ENCODE results near the gene UNC13D.
"Not testable (repeated sequence)": the region's sequence is repeated elsewhere in the genome, so short reads cannot be mapped to it uniquely, and the experiment has no call there.

The UNC13D gene

GRCh38 chr17:75799402-75799801 lies 44.8 kb downstream of the UNC13D start:
- DNase-seq (ENCODE audit: low read depth in 2 of 2), result no peak

DNA sequence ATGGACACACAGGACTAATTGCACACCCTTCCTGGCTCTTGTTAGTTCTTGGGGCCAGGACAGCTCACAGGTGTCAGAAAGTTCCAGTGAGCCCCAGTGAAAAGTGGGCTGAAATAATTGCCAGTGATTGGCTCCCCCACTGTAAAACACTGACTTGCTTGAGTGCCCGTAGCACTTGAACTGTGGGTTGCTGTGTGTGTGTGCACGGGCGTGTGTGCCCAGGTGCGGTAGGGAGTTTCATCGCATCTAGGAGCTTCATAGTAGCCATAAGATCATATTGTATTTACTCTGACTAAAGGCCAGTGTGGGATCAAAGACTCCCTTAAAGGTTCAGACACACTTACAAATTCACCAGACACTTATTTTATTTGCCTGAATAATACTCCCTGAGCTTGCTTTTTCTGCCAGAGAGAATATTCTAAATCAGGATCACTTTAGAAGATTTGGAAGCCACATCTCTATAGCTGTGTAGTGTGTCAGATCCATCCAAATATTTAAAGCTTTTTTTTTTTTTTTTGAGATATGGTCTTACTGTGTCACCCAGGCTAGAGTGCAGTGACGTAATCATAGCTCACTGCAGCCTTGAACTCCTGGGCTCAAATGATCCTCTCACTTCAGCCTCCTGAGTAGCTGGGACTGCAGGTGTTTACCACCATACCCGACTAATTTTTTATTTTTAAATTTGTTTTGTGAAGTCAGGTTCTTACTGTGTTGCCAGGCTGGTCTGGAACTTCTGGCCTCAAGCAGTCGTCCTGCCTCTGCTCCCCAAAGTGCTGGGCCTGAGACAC lies 48.2 kb downstream of the UNC13D start:
- DNase-seq (ENCODE audit: low read depth in 2 of 2), result no peak

DNA sequence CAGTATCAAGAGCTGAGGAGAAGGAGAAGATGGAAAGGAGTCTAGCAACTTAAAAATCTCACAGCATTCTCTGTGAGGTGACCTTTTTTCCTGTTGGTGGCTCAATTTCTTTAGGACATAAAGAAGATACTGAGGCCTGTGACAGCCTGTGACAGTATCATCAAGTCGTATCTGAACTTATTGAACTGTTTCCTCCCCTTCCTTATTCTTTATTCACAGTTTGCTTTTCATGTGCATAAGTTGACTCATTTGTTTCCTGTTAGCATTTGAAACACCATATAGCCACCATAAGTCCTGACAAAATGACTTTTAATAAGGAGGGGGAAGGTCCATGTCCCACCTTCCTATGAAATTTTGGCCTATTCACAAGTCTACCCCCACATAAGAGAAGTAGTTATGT lies 50.7 kb downstream of the UNC13D start:
- no peak for DNase-seq (ENCODE audit: low read depth in 2 of 2)

DNA sequence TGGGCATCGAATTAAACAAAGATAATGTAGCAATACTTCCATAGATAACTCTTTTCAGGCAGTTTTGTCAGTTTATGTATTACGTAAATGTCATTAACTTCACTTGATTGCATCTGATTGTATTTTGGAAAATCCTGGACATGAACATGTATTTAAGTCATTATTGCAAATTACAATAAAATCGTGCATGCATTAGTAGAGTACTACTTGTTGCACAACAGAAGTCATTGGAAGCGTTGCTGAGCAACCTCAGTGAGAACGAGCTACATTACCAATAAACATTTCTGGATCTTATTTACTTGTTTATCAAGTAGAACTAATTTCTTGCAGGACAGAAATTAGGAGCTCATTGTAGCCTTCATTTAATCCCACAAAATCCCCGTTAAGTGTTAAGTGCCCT lies 53.0 kb downstream of the UNC13D start:
- no peak for DNase-seq (ENCODE audit: low read depth in 2 of 2)

GRCh38 chr17:75785016-75785890 lies 59.0 kb downstream of the UNC13D start:
- peak; percentile 77 to 83 for DNase-seq (ENCODE audit: low read depth in 2 of 2)

DNA sequence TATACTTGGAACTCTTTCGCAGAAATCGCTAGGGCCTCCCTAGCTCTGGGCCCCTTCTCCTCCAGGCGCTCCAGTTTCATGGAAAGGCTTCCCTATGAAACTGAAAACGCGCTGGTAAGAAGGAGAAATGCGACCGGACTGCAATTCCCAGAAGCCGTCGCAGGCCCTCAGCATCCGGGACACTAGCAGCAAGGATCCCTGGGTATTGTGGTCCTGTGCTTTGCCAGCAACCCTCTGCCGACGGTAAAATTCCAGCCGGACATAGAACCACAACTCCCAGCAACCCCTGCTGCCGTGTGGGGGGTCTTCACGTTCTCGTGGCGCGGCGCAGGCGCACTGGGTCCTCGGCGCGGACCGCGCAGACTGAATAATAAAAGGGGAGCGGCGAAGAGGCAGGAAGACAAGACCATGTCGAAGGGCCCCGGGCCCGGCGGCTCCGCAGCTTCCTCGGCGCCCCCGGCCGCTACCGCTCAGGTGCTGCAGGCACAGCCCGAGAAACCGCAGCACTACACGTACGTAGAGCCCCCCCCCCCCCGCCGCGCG lies 59.7 kb downstream of the UNC13D start, which contains the start of gene UNK:
TSS of gene UNK (plus strand) at position 334 of the 543 bp plus-strand sequence. CDS start at position 409, 75 bp downstream.
- DNase-seq (ENCODE audit: low read depth in 2 of 2), result peak; percentile 89 to 92

DNA sequence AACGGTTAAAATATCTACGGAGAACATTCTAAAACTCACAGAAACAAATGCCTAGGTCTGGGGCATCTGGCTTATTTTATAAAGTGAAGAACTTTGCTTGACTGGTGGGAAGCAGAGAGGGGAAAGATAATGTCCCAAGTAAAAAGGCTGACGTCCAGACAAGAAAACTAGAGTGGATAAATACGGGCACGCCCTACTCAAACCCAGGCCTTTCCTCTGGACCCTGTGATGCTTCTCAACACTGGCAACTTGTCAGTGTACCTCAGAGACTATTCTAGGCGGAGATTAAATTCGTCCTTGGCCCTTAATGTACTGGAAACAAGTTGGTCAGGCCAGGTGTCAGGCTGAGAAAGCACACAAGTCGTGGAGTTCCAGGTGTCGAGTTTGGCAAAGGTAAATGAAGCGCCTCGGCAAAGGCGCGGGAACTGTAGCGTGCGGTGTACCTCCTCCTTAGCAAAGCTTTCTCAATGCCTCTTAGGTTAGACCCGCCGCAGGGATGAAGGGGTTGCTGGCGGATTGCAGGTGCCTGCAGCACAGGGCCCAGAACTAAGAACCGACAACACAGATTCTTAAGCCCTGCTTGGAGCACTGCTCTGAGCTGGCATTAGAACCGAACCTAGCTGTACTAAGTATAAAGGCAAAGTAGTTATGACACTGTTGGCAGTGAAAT lies 60.3 kb downstream of the UNC13D start:
- no peak for DNase-seq (ENCODE audit: low read depth in 2 of 2)

DNA sequence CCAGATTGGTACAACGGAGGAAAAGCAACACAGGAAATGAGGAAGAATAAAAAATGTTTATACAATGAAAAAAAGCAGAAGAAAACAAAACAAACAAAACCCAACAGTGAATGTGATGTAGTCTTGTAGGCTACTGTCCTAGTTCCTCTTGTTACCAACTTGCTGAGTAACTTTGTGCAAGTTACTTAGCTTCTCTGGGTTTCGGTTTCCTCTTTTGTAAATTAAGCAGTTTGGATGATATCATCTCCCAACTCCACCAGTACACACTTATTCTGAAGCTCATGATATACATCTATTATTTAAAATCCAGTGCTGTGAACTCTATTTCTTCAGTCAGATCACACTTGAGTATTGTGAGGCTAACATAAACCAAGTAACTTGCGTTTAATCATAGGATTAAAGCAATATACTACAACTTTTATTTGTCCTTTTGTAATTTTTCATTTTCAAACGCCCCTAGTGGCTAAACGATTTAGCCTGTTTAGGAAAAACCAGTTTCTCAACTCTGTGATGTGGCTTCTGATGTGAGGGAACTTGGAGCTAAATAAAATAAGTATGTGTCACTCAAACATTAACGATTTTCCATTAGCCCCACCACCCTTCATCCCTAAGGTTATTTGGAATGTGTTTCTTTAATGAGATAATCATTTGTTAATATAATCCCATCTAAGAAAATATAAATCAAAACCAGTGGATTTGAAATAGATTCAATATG lies 61.0 kb downstream of the UNC13D start:
- DNase-seq (ENCODE audit: low read depth in 2 of 2), result no peak

- DNase-seq (ENCODE audit: low read depth in 2 of 2), result no peak
Observed at GRCh38 chr17:75779987-75780889, 64.0 kb downstream of the UNC13D start.

GRCh38 chr17:75779250-75779986 lies 64.8 kb downstream of the UNC13D start:
- DNase-seq (ENCODE audit: low read depth in 2 of 2), result peak; percentile 82 to 86

GRCh38 chr17:75778861-75779249 lies 65.3 kb downstream of the UNC13D start:
- peak in 1 of 2 experiments; percentile 64 for DNase-seq (ENCODE audit: low read depth in 2 of 2)

DNA sequence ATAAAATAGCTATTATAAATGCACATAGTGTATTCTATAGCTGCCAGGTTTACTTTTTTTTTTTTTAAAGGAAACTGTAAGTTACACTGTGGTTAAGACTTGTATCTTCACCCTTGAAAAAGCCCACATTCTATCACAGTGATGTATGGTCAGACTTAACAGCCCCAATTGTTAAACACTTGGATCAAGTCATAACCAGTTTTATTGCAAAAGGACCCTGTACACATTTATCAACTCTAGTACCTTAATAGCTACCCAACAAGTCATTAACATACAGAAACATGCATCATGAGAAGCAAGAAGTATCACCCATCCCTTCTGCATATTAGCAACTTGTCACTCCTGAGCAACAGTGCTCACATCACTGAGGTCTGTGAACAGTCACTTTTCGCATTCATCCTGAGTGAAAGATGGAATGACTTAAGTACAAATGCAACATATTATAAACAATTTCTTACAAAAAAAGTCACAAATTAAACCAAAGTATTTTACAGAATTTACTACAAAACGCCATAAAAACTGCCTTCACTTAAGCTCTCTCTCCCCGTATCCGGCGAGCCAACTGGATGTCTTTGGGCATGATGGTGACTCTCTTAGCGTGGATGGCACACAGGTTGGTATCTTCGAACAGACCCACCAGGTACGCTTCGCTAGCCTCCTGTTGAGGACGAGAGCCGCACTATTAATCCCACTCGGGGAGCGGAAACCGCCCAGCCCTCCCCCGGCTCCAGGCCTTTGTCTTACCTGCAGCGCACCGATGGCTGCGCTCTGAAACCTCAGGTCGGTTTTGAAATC lies 65.9 kb downstream of the UNC13D start:
- DNase-seq (ENCODE audit: low read depth in 2 of 2), result not testable (repeated sequence)

GRCh38 chr17:75777296-75777922 lies 66.8 kb downstream of the UNC13D start:
- DNase-seq (ENCODE audit: low read depth in 2 of 2), result no peak

Measured in stimulated activated CD4-positive, alpha-beta T cell treated with anti-CD3 and anti-CD28 coated beads, Interleukin-12 subunit alpha, Interleukin-12 subunit beta, amount 100 ng/mL, for 24 hours (primary cell).